EL (cell line): ENCODE results near the gene GDF10.
A peak's percentile ranks its signal among the peaks of the same experiment; 100 is the strongest.

Source experiments
- DNase-seq: peaks from one replicate; pipeline ENCODE4 v3.0.0-alpha.2; 2016

GDF10 gene

DNA sequence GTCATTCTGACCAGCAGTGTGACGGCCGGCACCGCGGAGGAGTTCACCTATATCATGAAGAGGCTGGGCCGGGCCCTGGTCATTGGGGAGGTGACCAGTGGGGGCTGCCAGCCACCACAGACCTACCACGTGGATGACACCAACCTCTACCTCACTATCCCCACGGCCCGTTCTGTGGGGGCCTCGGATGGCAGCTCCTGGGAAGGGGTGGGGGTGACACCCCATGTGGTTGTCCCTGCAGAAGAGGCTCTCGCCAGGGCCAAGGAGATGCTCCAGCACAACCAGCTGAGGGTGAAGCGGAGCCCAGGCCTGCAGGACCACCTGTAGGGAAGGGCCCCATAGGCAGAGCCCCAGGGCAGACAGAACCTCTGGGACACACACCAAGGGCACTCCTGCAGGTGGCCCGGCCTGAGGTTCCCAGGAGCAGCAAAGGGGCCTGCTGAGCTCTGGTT is 57.2 kb downstream of the GDF10 start:
- no peak for DNase-seq

DNA sequence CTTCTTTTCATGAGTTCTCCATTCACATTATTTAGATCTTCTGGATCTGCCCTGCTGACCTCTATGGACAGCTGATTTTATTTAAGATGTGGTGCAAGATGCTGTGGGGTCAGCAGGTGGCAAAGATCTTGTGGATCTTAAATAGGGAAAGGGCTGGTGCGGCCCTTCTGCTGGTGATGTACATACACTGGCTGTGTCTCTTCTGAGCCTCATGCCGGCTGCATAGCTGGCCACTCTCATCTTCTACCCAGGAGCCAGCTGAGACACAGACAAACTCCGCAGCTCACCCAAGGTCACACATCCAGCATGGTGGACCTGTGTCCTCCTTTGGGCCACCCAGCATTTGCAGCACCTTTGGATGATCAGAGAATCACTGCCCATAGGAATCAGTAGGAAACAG is 57.9 kb downstream of the GDF10 start:
- DNase-seq, result no peak

DNA sequence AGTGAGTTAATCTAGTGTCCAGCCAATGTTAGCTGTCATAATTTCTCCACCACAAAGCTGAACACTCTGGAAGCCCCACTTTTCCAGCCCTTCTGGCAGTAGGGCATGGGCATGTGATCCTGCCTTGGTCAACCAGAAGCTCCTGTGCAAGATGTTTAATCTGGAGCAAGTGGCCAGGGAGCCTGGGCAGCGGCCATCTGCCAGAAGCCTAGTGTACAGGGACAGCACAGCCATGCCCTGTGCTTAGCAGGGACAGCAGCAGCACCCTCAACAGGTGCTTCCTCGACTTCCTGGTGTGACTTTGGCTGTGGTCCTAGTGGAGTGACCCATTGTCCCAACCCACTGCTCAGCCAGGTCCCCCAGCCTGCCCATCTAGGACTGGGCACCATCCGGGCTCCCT is 58.5 kb downstream of the GDF10 start:
- no peak for DNase-seq

DNA sequence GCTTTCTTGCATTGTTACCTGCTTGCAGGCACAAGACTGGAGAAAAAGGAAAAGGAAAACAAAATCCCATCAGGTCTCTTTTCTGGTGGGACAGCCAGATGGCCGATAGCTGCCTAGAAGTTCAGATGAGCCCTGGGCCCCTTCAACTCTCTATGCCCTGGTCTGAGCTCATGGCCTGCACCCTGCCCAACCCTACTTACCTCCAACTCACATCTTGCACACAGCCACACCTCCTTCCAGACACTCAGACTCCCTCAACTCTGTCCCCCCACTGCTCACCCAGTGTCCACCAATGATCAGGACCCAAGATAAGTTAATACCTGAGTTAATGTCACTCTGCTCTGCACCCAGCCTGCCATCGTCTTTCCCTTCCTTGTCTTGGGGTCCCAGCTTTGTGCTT is 59.1 kb downstream of the GDF10 start:
- DNase-seq, result no peak

DNA sequence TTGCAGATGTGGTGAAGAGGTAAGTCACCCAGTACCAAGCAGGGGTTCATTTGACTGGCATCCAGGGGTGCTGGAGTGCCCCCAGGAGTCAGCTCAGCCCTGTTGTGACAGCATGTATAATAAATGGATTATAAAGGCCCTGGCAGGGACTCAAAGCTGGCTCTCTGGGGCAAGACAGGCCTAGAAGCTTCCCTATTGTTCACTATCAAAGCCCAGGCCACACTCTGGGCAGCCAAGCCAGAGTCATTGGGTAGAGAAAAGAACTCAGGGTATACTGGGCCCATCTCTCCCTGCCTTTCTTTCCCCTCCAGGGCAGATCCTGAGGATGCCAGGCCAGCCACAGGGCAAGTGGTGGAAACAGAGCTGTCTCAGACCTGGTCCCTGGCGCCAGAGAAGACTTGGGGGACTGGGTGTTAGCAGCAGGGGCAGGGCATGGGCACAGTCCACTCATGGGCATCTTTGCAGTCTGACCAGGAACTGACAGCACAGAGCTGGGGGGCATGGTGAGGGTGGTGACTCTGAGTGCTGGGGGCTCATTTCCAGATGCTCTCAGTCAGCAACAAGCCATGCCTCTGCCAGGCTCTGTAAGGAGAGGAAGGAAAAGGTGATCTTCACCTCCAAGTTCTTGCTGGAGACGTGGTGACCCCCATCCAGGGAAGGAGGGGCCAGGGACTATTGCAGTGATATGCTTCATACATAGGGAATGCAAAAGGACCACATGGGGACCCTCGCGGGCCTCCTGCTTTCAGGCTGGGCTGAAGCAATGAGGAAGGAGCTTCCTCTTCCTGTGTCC is 59.8 kb downstream of the GDF10 start:
- DNase-seq, result no peak

DNA sequence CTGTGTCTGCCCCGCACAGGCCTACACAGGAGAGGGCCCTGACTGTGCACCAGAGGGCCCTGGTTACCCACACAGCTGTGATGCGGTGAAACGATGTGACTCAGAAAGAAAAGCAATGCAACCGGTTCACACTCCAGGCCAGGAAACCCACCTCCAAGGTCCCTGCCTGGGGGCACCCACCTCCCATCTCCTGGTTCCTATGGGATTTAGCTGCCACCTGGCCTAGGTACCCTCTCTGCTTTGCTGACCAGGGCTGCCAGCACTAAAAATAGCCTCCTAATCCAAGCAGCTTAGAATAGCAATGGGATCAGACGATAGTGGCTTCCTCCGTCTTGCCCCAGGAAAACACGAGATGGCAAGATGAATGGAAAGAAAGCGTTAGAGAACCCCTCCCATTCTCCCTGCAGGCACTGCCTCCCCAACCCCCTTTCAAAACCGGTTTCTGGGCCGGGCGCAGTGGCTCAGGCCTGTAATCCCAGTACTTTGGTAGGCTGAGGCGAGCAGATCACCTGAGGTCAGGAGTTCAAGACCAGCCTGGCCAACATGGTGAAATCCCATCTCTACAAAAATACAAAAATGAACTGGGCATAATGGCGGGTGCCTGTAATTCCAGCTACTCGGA is 60.5 kb downstream of the GDF10 start:
- DNase-seq, result no peak

DNA sequence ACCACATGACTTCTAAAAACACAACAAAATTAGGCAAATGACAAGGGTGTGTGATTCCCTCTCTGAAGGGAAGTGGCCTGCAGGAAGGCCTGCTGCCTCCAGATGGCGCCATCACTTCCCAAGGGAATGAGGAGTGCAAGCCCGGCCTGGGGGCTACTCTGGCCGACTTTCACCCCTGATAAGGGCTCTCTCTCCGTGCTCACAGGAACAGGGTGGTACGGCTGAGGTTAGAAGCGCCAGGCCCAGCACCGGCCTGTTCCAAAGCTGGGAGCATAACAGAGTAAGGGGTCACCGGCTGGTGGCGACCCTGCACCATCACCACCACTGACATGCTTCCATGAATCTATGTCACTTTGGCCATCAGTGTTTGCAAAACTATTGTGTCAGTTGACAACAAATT is 61.3 kb downstream of the GDF10 start:
- peak; percentile 38 for DNase-seq

DNA sequence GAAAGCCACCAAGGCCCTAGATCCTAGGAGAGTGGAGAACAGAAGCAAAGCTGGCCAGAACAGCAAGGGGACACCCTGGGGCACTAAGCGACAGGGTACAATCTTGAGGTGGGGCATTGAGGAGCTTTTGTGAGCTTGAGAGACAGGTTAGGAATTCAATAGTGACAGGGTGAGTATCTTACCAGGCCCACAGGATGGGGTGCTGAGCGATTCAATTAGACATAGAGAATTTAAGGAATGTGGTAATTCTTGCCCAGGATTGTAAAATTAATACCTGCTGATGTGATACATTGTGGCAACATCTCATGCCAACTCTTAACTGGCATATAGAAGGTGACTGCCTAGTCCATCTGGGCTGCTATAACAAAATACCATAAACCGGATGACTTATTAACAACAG is 62.2 kb downstream of the GDF10 start:
- DNase-seq, result no peak
